KBM-7 (cell line): ENCODE measurements around the gene GMEB2.
"Not testable (repeated sequence)": the region's sequence is repeated elsewhere in the genome, so short reads cannot be mapped to it uniquely, and the experiment has no call there.

Experiments used
- DNase-seq: peaks from one replicate; pipeline ENCODE4 v3.0.0-alpha.2; 2015
- in situ Hi-C: fragments of 300-500 bp; cut with MboI; formaldehyde crosslinking; loops from 2 replicates; pipeline ENCODE4 v1.14.3; 2020; ENCODE audit warnings: low sequenced_read_pairs, low pct_unique_long_range_greater_than_20kb, mixed read lengths

The GMEB2 gene

GRCh38 chr20:63626424-63627128 is at the start of gene GMEB2:
Gene GMEB2 (minus strand): TSS chr20:63627101. CDS start chr20:63619397, 7,704 bp downstream.
- DNase-seq, result no peak
- in situ Hi-C loops, result no loop called here

- DNase-seq, result no peak
- in situ Hi-C loops, result no loop called here
Observed at GRCh38 chr20:63675681-63676368, 48.9 kb upstream of the GMEB2 start.

GRCh38 chr20:63673951-63674350 is 47.0 kb upstream of the GMEB2 start:
- in situ Hi-C loops, result no loop called here
- DNase-seq, result no peak

- no peak for DNase-seq
- in situ Hi-C loops, result no loop called here
Observed at GRCh38 chr20:63672666-63673065, 45.8 kb upstream of the GMEB2 start.

- in situ Hi-C loops, DNase-seq: not testable (repeated sequence)
Observed at GRCh38 chr20:63671695-63672094, 44.8 kb upstream of the GMEB2 start.

GRCh38 chr20:63668351-63668750 is 41.5 kb upstream of the GMEB2 start:
- in situ Hi-C loops, result no loop called here
- DNase-seq, result no peak

- DNase-seq, result no peak
Observed at GRCh38 chr20:63667858-63668257, 41.0 kb upstream of the GMEB2 start.

GRCh38 chr20:63665708-63666107 is 38.8 kb upstream of the GMEB2 start:
- in situ Hi-C loops, result no loop called here
- DNase-seq, result no peak

More at GRCh38 chr20:63667858-63668257, 41.0 kb upstream of the GMEB2 start:
- in situ Hi-C loops, result no loop called here

- in situ Hi-C loops, result no loop called here
- no peak for DNase-seq
Observed at GRCh38 chr20:63664861-63665594, 38.1 kb upstream of the GMEB2 start.

- in situ Hi-C loops, result no loop called here
- no peak for DNase-seq
Observed at GRCh38 chr20:63664143-63664851, 37.4 kb upstream of the GMEB2 start.

- no peak for DNase-seq
- in situ Hi-C loops, result no loop called here
Observed at GRCh38 chr20:63663332-63664066, 36.6 kb upstream of the GMEB2 start.

- no peak for DNase-seq
- in situ Hi-C loops, result no loop called here
Observed at GRCh38 chr20:63662813-63663189, 35.9 kb upstream of the GMEB2 start.

GRCh38 chr20:63661959-63662812 is 35.3 kb upstream of the GMEB2 start:
- no peak for DNase-seq
- in situ Hi-C loops, result no loop called here

GRCh38 chr20:63661108-63661507 is 34.2 kb upstream of the GMEB2 start:
- DNase-seq, result no peak
- in situ Hi-C loops, result no loop called here

- no peak for DNase-seq
Observed at GRCh38 chr20:63660622-63661021, 33.7 kb upstream of the GMEB2 start.

GRCh38 chr20:63660174-63660573 is 33.3 kb upstream of the GMEB2 start:
- DNase-seq, in situ Hi-C loops: not testable (repeated sequence)

More at GRCh38 chr20:63660622-63661021, 33.7 kb upstream of the GMEB2 start:
- in situ Hi-C loops, result no loop called here

- in situ Hi-C loops, result no loop called here
Observed at GRCh38 chr20:63659370-63659769, 32.5 kb upstream of the GMEB2 start.

GRCh38 chr20:63658749-63659187 is 31.9 kb upstream of the GMEB2 start:
- DNase-seq, result no peak
- in situ Hi-C loops, result no loop called here

More at GRCh38 chr20:63659370-63659769, 32.5 kb upstream of the GMEB2 start:
- no peak for DNase-seq
